SKM-1 treated with dmso at 0.1 percent for 144 hours (cell line): Measurements from ENCODE around the gene MRPS34.

Experiments
- DNase-seq: peaks from one replicate; lab custom pipeline; 2025; ENCODE audit not compliant: unreplicated experiment; lab: John Stamatoyannopoulos, UW

Gene MRPS34

DNA sequence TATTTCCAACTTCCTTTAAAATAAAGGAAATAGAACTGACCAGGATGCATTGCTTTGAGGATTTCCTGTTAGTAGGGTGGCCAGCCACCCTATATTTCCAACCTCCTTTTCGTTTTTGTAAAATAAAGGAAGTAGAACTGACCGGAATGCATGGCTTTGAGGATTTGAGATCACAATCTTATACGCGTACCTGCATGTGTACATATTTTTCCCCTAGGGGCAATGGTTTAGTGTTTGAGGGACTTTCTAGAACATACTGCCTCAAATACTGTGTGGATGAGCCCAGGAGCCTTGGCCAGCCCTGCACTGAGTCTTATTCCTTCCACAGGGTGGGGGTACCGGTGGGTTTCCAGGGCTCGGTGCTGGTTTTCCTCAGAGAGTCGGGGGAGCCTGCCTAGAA is 41.3 kb downstream of the MRPS34 start:
- no peak for DNase-seq

GRCh38 chr16:1731073-1731472 is 41.9 kb downstream of the MRPS34 start:
- no peak for DNase-seq

- no peak for DNase-seq
Measured at GRCh38 chr16:1729445-1729844, 43.5 kb downstream of the MRPS34 start.

GRCh38 chr16:1729026-1729425 is 43.9 kb downstream of the MRPS34 start:
- no peak for DNase-seq

DNA sequence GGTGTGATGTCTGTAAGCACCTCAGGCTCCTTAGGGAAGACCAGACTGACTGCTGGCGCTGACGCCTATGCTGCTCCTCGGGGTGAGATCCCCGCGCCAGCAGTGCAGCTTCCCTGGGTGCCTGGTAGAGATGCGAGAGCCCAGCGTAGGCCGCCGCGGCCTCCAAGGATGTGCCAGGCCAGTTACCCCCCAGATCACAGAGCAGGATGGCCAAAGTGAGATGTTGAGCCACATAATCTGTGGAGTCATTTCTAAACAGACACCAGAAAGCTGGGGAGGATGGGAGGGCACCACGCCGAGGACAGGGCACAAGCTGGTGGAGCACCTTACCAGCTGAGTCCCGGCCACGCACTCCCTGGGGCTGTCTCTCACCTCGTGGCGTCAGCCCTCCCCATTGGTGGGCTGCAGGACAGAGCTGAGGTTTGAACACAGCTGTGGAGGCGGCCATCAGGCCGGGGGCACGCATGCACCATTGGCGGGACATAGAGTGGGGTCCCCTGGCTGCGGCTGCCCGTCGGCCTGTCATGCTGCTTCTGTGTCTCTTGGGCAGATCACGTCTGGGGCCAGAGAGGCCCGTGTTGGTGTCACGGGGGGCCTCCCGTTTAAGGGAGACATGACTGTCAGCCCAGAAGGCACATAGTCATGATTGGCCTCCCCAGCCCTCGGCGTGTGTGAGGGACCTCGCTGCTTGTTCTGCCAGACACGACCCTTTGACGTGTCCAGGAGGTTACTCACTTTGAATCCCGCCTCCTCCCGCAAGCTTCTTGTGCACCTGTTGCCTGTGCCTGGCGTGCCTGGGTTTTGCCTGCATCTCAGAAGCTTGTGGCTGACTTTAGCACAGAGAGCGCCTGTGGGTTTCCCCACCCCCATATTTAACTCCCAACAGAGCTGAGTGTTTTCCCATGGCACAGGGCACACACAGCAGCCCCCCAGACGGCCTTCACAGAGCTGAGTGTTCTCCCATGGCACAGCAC is 45.0 kb downstream of the MRPS34 start:
- no peak for DNase-seq

- no peak for DNase-seq
Measured at GRCh38 chr16:1726661-1727502, 46.1 kb downstream of the MRPS34 start.

DNA sequence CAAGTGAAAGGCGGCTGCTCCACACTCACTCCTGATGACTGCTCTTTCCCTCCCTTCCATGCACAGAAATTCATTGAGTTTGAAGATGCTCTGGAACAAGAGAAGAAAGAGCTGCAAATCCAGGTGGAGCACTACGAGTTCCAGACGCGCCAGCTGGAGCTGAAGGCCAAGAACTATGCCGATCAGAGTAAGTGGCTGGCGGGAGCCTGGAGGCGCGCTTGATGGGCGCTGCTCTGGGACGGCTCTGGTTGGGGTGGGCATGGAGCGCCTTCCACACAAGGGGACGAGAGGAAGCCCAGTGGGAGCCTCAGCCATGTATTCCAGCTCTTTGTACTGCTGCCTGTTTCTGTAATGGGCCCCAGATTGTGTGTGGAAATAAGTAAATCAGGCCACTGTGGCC is 48.4 kb downstream of the MRPS34 start:
- no peak for DNase-seq

GRCh38 chr16:1723450-1724147 is 49.3 kb downstream of the MRPS34 start:
- DNase-seq: peak; percentile 13
